Gastroesophageal sphincter (tissue), 3 donors: ENCODE data around the gene DLG4.

Experiments used
- POLR2A ChIP-seq, 2 donors: fragments of 450-650 bp; IDR thresholded peaks; one replicate each; pipeline ENCODE4 v1.6.1; 2017; ENCODE audit warnings: antibody characterized with exemption in 2 of 2, mild to moderate bottlenecking in 2 of 2, moderate library complexity in 1 of 2
- TF ChIP-seq, protein P1 (sequence below), 4 experiments: fragments of 200-600 bp in 2 of 4; fragments of 450-650 bp in 2 of 4; sonication (generic) in 1 of 4; IDR thresholded peaks; one replicate each; pipeline ENCODE4 v1.5.1; 2017 to 2019; ENCODE audit warnings: antibody characterized with exemption in 4 of 4, mild to moderate bottlenecking in 2 of 4, moderate library complexity in 2 of 4

GRCh38 chr17:7252176-7253043 is 32.8 kb upstream of the DLG4 start, which contains the start of gene ELP5:
- TF ChIP-seq, protein P1, sequence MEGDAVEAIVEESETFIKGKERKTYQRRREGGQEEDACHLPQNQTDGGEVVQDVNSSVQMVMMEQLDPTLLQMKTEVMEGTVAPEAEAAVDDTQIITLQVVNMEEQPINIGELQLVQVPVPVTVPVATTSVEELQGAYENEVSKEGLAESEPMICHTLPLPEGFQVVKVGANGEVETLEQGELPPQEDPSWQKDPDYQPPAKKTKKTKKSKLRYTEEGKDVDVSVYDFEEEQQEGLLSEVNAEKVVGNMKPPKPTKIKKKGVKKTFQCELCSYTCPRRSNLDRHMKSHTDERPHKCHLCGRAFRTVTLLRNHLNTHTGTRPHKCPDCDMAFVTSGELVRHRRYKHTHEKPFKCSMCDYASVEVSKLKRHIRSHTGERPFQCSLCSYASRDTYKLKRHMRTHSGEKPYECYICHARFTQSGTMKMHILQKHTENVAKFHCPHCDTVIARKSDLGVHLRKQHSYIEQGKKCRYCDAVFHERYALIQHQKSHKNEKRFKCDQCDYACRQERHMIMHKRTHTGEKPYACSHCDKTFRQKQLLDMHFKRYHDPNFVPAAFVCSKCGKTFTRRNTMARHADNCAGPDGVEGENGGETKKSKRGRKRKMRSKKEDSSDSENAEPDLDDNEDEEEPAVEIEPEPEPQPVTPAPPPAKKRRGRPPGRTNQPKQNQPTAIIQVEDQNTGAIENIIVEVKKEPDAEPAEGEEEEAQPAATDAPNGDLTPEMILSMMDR (IDR thresholded peaks at IDR 0.05): peak in 2 of 4 experiments; percentile 22 to 47
- TF ChIP-seq POLR2A (IDR thresholded peaks at IDR 0.05): peak; percentile 31 to 56
